Astrocyte of the spinal cord (primary cell): ENCODE data around the gene STOML1.

Experiments used
- DNase-seq: peaks from one replicate; pipeline ENCODE4 v3.0.0; 2011; ENCODE audit warnings: low read depth, low spot score
- H3K4me3 ChIP-seq: 2 replicates; pipeline ENCODE4 v1.5.1; 2011; ENCODE audit warnings: low read depth, mild to moderate bottlenecking, low read length, moderate library complexity
- in situ Hi-C: cut with HindIII; loops from 2 replicates; pipeline ENCODE4 v1.10.0; 2017; ENCODE audit warnings: low sequenced_read_pairs
- TF ChIP-seq, protein P1 (sequence below): IDR thresholded peaks from 2 replicates; pipeline ENCODE4 v1.5.1; 2012; ENCODE audit warnings: low read depth, mild to moderate bottlenecking, low read length, inconsistent platforms

Gene STOML1

DNA sequence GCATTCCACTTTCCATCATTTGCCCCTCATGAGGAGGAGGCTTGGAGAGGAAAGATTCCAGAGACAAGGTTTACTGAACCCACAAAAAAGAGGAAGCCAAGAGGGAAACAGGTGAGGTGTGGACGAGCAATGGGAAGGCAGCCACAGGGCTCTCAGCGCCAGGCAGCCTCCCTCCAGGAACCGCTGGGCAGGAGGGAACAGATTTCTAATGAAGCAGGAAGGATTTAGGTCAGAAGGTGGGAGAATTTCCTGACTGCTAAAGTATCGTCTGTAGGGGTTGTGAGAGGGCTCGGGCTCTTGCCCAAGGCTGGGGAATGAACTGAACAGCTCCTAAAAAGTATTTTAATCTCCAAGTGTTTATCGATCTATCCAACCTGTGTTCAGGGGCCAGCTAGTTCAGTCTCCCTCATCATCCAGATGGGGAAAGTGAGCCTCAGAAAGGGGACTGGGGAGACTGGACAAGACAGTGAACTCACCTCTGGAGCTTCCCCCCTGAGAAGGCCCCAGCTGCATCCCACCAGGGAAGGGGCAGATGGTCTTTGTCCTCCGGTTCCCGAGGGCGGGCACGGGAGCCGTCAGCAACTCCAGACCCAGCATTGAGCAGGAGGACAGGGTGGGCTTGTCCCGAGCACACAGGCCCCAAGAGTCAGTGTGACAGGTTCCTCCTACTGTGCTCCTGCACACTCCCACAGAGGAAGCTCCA, 55.4 kb downstream of the STOML1 start:
- H3K4me3 ChIP-seq: no peak overlapping the region
- DNase-seq: no peak
- in situ Hi-C loops: no loop called here
- TF ChIP-seq, protein P1, sequence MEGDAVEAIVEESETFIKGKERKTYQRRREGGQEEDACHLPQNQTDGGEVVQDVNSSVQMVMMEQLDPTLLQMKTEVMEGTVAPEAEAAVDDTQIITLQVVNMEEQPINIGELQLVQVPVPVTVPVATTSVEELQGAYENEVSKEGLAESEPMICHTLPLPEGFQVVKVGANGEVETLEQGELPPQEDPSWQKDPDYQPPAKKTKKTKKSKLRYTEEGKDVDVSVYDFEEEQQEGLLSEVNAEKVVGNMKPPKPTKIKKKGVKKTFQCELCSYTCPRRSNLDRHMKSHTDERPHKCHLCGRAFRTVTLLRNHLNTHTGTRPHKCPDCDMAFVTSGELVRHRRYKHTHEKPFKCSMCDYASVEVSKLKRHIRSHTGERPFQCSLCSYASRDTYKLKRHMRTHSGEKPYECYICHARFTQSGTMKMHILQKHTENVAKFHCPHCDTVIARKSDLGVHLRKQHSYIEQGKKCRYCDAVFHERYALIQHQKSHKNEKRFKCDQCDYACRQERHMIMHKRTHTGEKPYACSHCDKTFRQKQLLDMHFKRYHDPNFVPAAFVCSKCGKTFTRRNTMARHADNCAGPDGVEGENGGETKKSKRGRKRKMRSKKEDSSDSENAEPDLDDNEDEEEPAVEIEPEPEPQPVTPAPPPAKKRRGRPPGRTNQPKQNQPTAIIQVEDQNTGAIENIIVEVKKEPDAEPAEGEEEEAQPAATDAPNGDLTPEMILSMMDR: no peak

DNA sequence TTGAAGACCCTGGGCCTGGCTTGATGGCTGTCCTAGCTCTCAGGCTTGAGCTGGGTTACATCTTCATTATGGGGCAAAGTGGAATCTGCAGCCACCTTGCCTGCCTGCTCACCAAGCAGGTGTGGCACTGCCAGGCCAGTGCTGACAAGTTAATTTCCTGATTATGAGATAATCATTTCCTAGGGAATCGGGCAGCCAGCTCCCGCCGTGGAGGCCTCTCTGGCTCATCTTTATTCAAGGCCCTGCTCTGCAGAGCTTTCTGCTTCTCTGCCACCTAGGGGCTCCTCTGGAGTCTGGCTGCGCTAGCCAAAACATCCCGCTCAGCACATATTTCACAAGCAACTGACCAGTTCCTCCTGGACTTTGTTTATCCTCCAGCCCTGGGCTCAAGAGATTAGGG, 55.9 kb downstream of the STOML1 start:
- TF ChIP-seq, protein P1: peak; percentile 48
- in situ Hi-C loops: no loop called here
- H3K4me3 ChIP-seq: no peak overlapping the region
- peak; percentile 62 for DNase-seq

DNA sequence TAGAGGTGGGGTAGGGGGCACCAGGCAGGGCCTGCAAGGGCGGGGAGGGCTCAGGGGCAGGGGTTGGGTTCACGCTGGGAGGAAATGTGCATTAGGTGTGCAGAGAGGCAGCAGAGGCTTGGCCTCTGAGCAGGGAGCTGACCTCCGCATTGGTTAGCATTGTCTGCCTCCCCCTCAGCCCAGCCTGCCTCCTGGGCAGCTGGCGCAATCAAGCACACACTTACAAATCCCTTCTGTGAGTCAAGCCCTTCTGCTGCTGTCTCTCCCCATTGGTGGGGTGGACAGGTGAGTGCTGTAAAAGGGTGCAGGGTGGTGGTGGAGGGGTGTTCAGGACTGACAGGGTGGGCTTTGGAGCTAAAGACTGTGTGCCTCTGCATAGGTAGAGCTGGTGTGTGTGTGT, 56.5 kb downstream of the STOML1 start:
- TF ChIP-seq, protein P1: no peak
- no peak for DNase-seq

DNA sequence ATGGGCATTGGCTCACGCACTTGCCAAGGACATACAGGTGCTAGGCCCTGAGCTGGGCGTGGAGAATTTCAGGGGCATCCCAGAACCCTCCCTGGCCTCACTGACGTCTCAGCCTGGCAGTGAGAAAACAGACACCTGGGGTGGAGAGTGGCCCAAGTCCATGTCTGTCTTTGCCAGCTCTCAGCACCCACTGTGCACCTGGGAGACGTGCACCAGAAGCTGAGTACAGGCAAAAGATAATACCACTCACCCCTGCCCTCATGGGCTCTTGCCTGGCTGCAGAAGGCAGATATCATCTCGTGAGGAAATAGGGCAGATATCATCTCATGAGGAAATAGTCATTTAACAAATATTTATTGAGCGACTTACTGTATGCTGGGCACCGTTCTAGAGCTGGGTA, 57.8 kb downstream of the STOML1 start:
- in situ Hi-C loops: no loop called here
- H3K4me3 ChIP-seq: no peak overlapping the region
- TF ChIP-seq, protein P1: no peak
- no peak for DNase-seq

More for the DNA sequence above, 56.5 kb downstream of the STOML1 start:
- in situ Hi-C loops: no loop called here
- H3K4me3 ChIP-seq: no peak overlapping the region

DNA sequence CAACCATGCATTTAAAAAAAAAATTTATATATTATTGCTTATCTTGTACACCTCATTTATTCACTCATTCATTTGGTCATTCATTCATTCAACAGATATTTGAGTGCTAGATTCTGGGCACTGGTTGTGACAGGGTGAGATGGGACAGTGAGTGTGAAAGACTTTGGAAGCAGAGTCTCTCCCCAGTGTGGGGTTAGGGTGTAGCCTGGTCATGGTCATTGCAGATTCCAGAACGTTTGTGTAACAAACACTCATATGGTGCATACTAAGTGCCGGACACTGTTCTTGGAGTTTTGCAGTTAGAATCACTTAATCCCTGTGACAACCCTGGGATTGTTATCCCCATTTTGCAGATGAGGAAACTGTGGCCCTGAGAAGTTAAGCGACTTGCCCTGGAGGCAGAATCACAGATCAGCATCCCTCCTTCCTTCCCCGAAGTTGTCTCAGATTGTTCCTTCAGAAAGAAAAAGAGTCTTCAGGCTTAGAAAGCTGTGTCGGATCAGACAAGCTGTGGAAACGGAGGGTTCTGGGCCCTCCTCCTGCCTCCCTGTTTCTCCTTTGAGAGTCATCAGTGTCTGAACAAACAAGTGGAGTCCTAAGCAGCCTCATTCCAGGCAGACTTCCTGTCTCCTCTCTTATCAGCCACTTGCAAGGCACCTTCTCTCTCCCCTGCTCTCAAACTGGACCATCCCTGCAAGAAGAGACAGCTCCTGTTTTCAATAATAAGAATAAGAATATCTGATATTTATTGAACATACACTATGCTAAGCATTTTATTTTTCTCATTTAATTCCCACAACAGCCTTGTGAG, 59.5 kb downstream of the STOML1 start:
- in situ Hi-C loops: no loop called here

DNA sequence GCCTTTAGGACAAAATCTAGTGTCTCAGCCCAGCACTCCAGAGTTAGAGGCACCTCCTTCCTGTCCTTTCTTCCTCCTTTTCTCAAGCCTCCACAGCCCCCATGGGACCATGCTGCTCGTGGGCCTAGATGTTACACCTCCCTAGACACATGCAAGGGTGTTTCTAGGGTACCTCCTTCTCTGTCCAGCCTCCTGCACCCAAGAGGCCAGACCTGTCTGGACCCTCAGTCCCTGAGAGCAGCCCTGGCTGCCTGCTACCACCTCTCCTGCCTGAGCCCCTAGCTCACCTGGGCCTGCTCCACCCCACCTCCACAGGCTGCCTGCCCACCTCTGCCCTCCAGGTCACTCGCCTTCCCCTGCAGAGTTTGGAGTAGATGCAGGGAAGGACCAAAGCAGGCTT, 60.7 kb downstream of the STOML1 start:
- no peak overlapping the region for H3K4me3 ChIP-seq
- no peak for DNase-seq
- in situ Hi-C loops: no loop called here
- TF ChIP-seq, protein P1: no peak

More for the DNA sequence above, 59.5 kb downstream of the STOML1 start:
- TF ChIP-seq, protein P1: no peak
- no peak overlapping the region for H3K4me3 ChIP-seq
- DNase-seq: no peak
